ENCODE data around the gene SCRN2. TPM values are rescaled to one million over a fixed set of nuclear protein-coding genes. Genes with fewer than 3 reads are reported as not detected.

The SCRN2 gene
- total RNA-seq, 1 donor from 2014 or later: 29.8 TPM

DNA sequence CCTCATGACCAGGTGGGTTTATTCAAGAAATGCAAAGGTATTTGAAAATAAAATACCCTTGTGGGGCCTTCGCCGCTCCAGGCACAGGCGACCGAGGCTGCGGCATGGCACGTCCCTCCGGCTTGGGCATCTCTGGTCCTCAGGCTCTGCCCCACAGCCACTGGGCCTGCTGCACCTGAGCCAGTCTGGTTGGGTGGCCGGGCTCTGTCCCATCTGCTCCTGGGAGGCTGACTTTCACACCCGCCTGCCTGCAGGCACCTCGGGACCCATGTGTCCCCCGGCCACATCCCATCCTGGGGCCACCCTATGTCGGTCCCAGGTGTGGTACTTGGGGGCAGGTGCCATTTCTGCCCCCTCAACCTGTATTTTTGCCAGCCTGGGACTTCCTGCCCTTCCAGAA lies 40.4 kb downstream of the SCRN2 start:
- peaks cover 29% of the 10 kb centered on the region for H3K27me3 ChIP-seq
- Mint-ChIP-seq H3K9me3 (no peaks in the 10 kb centered on the region), H3K27me3 (ENCODE audit: insufficient read depth, low read depth) (peaks cover 29% of the 10 kb centered on the region), H3K36me3 (no peaks in the 10 kb centered on the region), H3K4me1 (no peaks in the 10 kb centered on the region), H3K4me3 (no peak overlapping the region), H3K27ac (no peak overlapping the region)
- H3K36me3 ChIP-seq: no peaks in the 10 kb centered on the region
- H3K9me3 ChIP-seq (ENCODE audit: low read depth): no peaks in the 10 kb centered on the region
- no peak overlapping the region for H3K9ac ChIP-seq
- H4K20me1 ChIP-seq (ENCODE audit: low read depth): peaks cover 4% of the 10 kb centered on the region
- H3K4me1 ChIP-seq: no peaks in the 10 kb centered on the region
- TF ChIP-seq EZH2 (IDR thresholded peaks at IDR 0.05) (no peak), EZH2phosphoT487 (IDR thresholded peaks at IDR 0.05) (no peak)
- TF ChIP-seq, protein P1, sequence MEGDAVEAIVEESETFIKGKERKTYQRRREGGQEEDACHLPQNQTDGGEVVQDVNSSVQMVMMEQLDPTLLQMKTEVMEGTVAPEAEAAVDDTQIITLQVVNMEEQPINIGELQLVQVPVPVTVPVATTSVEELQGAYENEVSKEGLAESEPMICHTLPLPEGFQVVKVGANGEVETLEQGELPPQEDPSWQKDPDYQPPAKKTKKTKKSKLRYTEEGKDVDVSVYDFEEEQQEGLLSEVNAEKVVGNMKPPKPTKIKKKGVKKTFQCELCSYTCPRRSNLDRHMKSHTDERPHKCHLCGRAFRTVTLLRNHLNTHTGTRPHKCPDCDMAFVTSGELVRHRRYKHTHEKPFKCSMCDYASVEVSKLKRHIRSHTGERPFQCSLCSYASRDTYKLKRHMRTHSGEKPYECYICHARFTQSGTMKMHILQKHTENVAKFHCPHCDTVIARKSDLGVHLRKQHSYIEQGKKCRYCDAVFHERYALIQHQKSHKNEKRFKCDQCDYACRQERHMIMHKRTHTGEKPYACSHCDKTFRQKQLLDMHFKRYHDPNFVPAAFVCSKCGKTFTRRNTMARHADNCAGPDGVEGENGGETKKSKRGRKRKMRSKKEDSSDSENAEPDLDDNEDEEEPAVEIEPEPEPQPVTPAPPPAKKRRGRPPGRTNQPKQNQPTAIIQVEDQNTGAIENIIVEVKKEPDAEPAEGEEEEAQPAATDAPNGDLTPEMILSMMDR (IDR thresholded peaks at IDR 0.05): no peak
- no peaks in the 10 kb centered on the region for H3K79me2 ChIP-seq (ENCODE audit: low read depth)
- no peaks in the 10 kb centered on the region for H3F3A ChIP-seq (ENCODE audit: low read depth)
- H3K4me2 ChIP-seq: no peak overlapping the region
- no peak overlapping the region for H3K4me3 ChIP-seq
- no peak overlapping the region for H3K27ac ChIP-seq
- H2AFZ ChIP-seq (replicated peaks): no peak overlapping the region
- DNase-seq (ENCODE audit: low spot score): no peak

DNA sequence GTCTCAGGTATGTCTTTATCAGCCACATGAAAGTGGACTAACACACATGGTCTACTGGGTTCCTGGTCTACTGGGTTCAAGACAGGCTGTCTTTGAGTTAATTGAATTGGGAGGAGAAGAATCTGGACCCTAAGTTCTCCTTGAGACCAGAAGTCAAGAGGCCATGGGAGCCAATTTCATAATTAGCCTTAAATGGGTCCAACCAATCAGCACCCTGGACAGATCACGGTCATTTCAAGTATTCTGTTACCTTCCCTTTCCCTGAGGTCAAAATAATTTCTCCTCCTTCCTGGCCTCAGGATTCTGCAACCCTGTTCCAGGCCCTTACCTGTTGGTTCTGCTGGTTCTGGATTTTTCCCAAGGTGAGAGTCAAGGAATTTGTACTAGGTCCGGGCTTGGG lies 43.3 kb downstream of the SCRN2 start:
- TF ChIP-seq EZH2phosphoT487 (IDR thresholded peaks at IDR 0.05) (no peak), EZH2 (IDR thresholded peaks at IDR 0.05) (no peak)
- TF ChIP-seq, protein P1 (IDR thresholded peaks at IDR 0.05): no peak
- Histone ChIP-seq H4K20me1 (ENCODE audit: low read depth) (peaks cover 4% of the 10 kb centered on the region), H3F3A (ENCODE audit: low read depth) (no peaks in the 10 kb centered on the region), H3K4me1 (no peaks in the 10 kb centered on the region), H3K9ac (no peak overlapping the region), H3K27ac (no peak overlapping the region), H3K79me2 (ENCODE audit: low read depth) (no peaks in the 10 kb centered on the region), H2AFZ (replicated peaks) (no peak overlapping the region), H3K4me2 (no peak overlapping the region), H3K36me3 (no peaks in the 10 kb centered on the region), H3K4me3 (no peak overlapping the region), H3K9me3 (ENCODE audit: low read depth) (no peaks in the 10 kb centered on the region), H3K27me3 (peaks cover 50% of the 10 kb centered on the region)
- no peak overlapping the region for H3K4me3 Mint-ChIP-seq
- no peaks in the 10 kb centered on the region for H3K9me3 Mint-ChIP-seq
- DNase-seq (ENCODE audit: low spot score): peak; percentile 52
- H3K4me1 Mint-ChIP-seq: no peaks in the 10 kb centered on the region
- peaks cover 38% of the 10 kb centered on the region for H3K27me3 Mint-ChIP-seq (ENCODE audit: insufficient read depth, low read depth)
- H3K27ac Mint-ChIP-seq: no peak overlapping the region
- H3K36me3 Mint-ChIP-seq: no peaks in the 10 kb centered on the region

GRCh38 chr17:47792979-47793378 lies 48.1 kb downstream of the SCRN2 start:
- no peak for DNase-seq (ENCODE audit: low spot score)
- Histone ChIP-seq H3K4me3 (no peak overlapping the region), H3K4me1 (no peaks in the 10 kb centered on the region), H3K36me3 (no peaks in the 10 kb centered on the region), H3K9ac (no peak overlapping the region), H3K27ac (no peak overlapping the region), H2AFZ (replicated peaks) (no peak overlapping the region), H3K79me2 (ENCODE audit: low read depth) (no peaks in the 10 kb centered on the region), H4K20me1 (ENCODE audit: low read depth) (peaks cover 12% of the 10 kb centered on the region), H3F3A (ENCODE audit: low read depth) (peaks cover 13% of the 10 kb centered on the region), H3K27me3 (peaks cover 86% of the 10 kb centered on the region), H3K9me3 (ENCODE audit: low read depth) (no peaks in the 10 kb centered on the region), H3K4me2 (no peak overlapping the region)
- Mint-ChIP-seq H3K9me3 (peaks cover 3% of the 10 kb centered on the region), H3K27ac (no peak overlapping the region), H3K4me3 (no peak overlapping the region), H3K36me3 (peaks cover 1% of the 10 kb centered on the region), H3K27me3 (ENCODE audit: insufficient read depth, low read depth) (peaks cover 62% of the 10 kb centered on the region), H3K4me1 (peaks cover 2% of the 10 kb centered on the region)
- no peak for TF ChIP-seq EZH2phosphoT487 (IDR thresholded peaks at IDR 0.05)
- TF ChIP-seq, protein P1 (IDR thresholded peaks at IDR 0.05): no peak
